B cell (primary cell): ENCODE results near the gene IFT88.

ENCODE experiments used
- EZH2 ChIP-seq: IDR thresholded peaks from 2 replicates; pipeline ENCODE4 v1.6.1; 2012; ENCODE audit warnings: borderline replicate concordance, low read depth, mild to moderate bottlenecking, moderate library complexity, low read length; ENCODE audit not compliant: insufficient read depth, poor library complexity, severe bottlenecking
- TF ChIP-seq, protein P1 (sequence below): fragments of 200-600 bp; IDR thresholded peaks from one replicate; pipeline ENCODE4 v1.8.0; 2022; ENCODE audit warnings: antibody characterized with exemption, mild to moderate bottlenecking

DNA sequence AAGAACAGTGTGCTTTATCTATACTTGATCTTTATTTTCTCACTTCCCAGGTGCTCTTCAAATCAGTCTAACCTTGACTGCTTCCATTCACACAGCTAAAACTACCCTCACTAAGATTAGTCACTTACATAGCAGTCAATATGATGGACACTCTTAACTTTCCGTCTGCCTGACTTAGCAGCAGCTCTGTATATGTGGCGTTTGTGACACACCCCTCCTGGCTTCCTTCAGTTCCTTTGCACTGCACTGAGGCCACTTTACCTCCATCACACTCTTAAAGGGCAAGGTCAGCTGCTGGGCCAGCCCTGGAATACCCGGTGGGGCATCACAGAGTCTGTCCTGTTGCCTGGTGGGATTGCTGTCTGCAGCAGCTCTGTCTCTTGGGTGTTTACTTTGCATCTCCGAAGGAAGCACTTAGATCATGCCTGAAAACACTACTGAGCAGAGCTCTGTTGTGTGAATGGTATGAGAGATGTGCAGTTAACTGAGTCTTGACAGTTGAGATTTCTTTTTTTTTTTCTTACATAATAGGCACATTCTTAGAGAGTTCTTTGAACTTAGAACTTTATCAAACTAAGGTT is 101.0 kb downstream of the IFT88 start:
- TF ChIP-seq, protein P1, sequence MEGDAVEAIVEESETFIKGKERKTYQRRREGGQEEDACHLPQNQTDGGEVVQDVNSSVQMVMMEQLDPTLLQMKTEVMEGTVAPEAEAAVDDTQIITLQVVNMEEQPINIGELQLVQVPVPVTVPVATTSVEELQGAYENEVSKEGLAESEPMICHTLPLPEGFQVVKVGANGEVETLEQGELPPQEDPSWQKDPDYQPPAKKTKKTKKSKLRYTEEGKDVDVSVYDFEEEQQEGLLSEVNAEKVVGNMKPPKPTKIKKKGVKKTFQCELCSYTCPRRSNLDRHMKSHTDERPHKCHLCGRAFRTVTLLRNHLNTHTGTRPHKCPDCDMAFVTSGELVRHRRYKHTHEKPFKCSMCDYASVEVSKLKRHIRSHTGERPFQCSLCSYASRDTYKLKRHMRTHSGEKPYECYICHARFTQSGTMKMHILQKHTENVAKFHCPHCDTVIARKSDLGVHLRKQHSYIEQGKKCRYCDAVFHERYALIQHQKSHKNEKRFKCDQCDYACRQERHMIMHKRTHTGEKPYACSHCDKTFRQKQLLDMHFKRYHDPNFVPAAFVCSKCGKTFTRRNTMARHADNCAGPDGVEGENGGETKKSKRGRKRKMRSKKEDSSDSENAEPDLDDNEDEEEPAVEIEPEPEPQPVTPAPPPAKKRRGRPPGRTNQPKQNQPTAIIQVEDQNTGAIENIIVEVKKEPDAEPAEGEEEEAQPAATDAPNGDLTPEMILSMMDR, result no peak
- no peak for TF ChIP-seq EZH2
